ENCODE results near the gene HCRTR1.
A peak's percentile ranks its signal among the peaks of the same experiment; 100 is the strongest.

HCRTR1 gene

GRCh38 chr1:31650161-31651088, 32.9 kb downstream of the HCRTR1 start:
- no peak for DNase-seq (ENCODE audit: low read depth, low spot score)

GRCh38 chr1:31651089-31651420, 33.6 kb downstream of the HCRTR1 start:
- DNase-seq (ENCODE audit: low read depth, low spot score), result no peak

GRCh38 chr1:31651766-31652165, 34.3 kb downstream of the HCRTR1 start:
- no peak for DNase-seq (ENCODE audit: low read depth, low spot score)

- no peak for DNase-seq (ENCODE audit: low read depth, low spot score)
Measured at GRCh38 chr1:31652891-31653499, 35.5 kb downstream of the HCRTR1 start.

DNA sequence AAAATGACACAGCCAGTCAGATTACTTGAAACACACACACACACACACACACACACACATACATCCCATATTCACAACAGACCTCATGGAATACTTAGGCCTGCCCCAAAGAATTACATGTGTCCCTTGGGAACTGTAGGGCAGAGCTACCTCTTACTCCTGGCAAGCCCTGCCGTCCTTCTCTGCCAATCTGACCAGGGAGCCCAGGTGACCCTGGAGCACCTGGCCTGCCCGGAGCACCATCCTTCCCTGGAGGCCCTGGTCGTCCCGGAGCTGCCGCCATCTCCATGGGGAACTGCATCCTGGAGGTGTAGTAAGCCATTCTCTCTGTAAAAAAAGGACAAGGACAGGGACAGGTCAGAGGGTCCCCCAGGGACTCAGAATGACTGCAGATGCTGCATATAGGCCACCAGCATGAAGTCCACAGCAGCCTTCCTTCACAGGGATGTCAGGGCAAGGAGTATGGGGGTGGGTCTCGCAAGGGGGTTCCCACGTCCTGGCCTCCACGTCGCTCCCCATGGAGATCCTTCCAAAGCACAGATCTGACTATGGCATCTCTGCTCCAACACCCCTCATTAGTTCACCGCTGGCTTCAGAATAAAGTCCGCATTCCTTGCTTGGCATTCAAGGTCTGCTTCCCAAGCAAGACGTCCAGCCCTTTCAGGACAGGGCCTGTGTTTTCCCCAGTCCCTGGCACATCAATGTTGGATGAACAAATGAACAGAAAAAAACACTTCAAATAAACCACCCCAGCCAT, 36.4 kb downstream of the HCRTR1 start:
- DNase-seq (ENCODE audit: low read depth, low spot score), result no peak

GRCh38 chr1:31654474-31654776, 36.9 kb downstream of the HCRTR1 start:
- no peak for DNase-seq (ENCODE audit: low read depth, low spot score)

DNA sequence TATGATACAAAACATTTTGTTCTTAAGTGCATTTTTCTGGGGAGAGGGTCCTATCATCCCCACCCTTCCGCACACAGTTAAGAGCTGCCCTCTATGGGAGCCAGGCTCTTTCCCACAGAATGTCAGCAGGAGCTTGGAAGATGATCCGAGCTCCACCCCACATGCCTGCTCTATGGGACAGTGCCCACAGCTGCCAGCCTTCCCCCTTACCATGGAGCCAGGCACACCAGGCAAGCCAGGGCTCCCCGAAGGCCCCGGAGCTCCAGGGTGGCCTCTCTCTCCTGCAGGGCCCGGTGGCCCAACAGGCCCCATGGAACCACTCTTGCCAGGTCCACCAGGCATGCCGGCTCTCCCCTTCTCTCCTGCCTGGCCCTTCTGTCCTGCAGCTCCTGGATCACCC, 37.6 kb downstream of the HCRTR1 start:
- DNase-seq (ENCODE audit: low read depth, low spot score), result no peak

- DNase-seq (ENCODE audit: low read depth, low spot score), result no peak
Measured at GRCh38 chr1:31655756-31656155, 38.3 kb downstream of the HCRTR1 start.

GRCh38 chr1:31657020-31657804, 39.7 kb downstream of the HCRTR1 start:
- DNase-seq (ENCODE audit: low read depth, low spot score), result no peak

DNA sequence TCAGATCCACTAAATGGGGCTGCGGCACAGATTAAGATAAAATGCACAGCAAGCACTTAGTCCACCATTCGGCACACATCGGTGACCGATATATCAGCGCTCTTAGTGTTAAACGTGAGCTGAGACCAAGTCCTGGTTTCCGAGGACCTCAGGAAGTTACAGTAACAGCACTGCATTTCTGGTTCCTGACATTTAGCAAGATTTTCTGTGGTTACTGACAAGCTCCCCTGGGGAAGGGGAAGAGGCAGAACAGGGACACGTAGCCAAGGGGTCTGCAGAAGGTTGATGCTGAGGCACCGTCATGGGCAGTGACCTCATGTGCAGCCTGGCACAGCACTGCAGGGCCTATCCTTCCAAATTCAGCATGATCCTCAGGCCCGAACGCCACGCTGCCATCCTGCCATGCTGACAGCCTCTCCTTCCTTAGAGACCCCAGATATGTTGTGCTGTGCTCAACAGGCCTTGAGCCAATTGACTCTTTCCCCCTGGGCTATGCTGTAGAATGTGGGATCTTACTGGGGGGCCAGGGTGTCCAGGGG, 40.6 kb downstream of the HCRTR1 start:
- DNase-seq (ENCODE audit: low read depth, low spot score), result no peak

DNA sequence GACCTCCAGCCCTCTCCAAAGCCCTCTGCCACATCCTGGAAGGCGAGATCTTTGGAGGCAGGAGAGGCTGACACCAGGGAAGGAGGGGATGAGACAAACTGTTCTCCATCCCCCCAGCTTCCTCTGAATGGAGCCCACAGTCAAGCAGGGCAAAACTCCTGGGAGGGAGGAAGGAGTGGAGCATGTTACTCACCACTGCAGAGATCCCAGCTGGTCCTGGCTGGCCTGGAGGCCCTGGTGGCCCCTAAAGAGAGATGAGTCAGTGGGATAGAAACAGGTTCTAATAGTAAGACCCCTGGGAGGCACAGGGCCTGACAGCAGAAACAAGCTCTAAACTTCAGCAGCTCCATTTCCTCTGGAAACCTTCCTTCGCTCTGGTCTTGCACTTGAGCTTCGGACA, 41.2 kb downstream of the HCRTR1 start:
- no peak for DNase-seq (ENCODE audit: low read depth, low spot score)

DNA sequence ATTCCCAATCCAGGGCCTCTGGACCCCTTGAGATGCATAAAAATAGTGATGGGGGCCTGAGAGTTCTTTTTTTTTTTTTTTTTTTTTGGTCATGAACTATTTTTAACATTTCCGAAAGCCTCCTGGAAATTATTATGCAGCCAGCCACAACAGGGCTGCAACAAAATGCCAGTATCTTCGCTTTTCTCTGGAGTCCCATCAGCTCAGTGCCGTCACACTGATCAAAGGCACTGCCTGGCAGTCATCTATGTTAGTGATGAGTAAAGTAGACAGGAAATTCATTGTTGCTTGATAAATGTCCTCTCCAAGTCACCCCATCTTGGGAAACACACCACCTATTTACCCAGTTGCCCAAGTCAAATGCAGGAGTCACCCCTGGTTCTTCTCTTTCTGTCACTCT, 42.4 kb downstream of the HCRTR1 start:
- no peak for DNase-seq (ENCODE audit: low read depth, low spot score)

DNA sequence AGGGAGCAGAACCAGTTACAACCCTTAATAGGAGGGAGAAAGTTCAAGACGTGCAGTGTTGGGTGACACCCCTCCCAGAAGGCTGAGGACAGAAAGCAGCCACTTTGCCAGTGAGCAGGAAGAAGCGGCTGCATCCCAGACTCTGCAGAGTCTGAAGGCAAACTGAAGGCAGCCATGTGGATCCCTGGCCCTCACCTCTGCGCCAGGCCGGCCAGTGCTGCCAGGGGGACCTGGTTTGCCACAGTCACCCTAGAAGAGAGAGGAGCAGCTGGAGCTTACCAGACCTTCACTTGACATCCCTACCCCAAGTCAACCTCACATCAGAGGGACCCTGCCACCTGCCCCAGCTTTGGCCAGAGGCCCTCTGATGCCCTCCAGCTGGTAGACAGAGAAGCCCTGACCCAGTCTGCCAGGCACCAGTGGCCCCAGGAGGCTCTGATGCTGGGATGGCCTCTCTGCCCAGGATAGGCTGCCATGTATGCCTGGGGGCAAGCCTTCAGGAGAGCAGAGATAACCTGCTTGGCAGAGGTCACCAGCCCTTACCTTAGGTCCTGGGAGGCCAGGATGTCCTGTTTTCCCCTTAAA, 43.5 kb downstream of the HCRTR1 start:
- no peak for DNase-seq (ENCODE audit: low read depth, low spot score)

- DNase-seq (ENCODE audit: low read depth, low spot score), result no peak
Measured at GRCh38 chr1:31661856-31662255, 44.4 kb downstream of the HCRTR1 start.

- no peak for DNase-seq (ENCODE audit: low read depth, low spot score)
Measured at GRCh38 chr1:31662463-31662862, 45.0 kb downstream of the HCRTR1 start.

GRCh38 chr1:31663622-31664452, 46.3 kb downstream of the HCRTR1 start:
- DNase-seq (ENCODE audit: low read depth, low spot score), result peak; percentile 23

DNA sequence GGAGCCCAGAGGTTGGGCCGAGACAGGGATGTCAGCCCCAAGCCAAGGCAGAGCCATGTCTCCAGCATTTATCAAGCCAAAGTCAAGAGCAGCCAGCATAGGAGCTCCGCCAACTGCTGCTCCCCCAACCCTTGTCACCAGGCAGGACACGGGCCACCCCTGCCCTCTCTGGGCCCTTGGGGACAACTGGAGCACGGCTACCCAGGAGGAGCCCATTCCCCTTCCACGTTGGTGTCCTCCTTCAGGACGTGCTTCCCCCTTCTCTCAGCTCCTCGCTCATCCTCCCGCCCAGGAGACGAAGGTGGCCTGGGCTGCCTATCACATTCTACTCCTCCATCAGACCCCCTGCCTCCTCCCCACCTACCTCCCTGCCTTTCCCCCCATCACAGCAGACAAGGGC, 47.0 kb downstream of the HCRTR1 start:
- DNase-seq (ENCODE audit: low read depth, low spot score), result no peak

GRCh38 chr1:31665234-31665878, 47.9 kb downstream of the HCRTR1 start:
- DNase-seq (ENCODE audit: low read depth, low spot score), result no peak

DNA sequence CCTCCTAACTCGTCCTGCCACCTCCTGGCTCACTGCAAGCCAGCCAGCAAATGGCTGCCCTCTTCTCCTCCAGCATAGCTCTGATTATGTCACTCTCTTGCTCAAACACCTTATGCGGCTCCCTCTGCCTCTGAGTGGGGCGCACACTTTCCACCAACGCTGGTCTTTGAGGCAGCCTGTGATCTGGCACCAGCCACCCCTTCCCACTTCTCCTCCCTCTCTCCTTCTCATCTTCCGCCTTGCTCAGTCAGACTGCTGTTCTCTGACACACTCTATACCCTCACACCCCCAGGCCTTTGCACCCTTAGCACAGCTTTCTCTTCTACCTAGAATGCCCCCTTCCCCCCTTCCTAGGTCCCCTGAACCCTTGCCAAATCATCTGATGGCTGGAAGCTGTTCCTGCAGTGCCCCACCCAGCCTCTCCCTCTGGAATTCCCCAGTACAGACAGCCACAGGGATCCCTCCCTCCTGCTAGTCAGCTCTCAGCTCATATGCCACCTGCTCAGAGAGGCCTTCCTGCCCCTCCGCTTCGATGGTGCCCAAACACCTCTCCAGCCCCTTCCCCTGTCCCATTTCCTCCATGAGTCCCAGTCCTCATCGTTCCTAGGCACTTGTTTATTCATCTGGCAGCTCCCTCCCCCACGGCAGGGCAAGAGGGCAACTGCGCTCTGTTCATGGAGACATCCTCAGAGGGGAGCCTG, 48.9 kb downstream of the HCRTR1 start:
- no peak for DNase-seq (ENCODE audit: low read depth, low spot score)
